Amniotic epithelial cell (primary cell): ENCODE results near the gene CHST15.

Experiments used
- DNase-seq: peaks from one replicate; pipeline ENCODE4 v3.0.0-alpha.2; 2010; ENCODE audit warnings: low read depth

Gene CHST15

DNA sequence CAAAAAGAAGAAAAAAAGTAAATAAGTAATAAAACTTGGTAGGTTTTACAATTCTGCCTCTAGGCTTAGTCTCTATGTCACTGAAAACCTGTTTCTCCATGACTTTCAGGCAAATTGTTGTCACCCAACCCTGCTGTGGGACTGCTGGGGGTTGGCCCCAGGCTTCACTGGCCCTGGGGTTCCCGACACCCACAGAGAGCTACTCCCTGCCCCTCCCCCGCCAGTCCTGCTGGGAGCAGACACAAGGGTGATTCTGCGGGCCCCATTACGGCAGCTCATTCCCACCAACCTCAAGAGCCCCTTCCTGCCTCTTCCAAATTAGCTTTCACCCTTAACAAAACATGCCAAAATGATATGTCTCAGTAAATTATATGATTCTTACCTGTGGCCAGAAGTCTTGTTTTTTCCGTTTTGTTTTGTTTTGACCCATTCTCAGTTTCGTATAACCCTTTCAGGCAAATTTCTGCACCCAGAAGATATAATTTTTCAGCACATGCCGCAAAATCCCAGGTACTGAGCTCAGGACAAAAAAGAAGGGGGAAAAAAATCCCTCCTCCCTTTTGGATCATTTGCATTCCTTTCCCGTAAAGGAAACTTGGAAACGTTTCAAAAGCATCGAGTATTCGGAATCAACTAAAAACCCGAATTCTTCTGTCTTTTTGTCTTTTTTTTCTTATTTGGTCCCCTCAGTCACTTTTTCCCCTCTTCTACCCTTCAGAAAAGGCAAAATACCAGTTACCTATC lies 27.8 kb downstream of the CHST15 start:
- no peak for DNase-seq

DNA sequence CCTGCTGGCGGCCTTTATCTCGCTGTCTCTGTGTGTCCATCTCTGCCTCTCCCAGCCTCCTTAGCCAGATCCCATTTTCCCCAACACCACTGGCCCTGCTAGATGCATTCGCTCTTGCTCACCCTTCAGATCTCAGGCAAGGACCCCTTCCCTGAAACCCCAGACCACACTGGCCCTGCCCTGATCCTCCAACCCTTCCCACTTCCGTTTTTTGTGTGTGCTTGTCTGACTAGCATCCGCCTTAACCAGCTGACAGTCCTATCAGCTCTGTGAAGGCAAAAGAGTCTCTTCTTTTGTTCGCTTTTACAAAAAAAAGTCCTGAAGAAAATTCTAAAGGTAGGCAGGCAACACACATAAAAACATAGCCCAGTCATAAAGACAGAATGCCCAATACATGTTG lies 28.7 kb downstream of the CHST15 start:
- no peak for DNase-seq

DNA sequence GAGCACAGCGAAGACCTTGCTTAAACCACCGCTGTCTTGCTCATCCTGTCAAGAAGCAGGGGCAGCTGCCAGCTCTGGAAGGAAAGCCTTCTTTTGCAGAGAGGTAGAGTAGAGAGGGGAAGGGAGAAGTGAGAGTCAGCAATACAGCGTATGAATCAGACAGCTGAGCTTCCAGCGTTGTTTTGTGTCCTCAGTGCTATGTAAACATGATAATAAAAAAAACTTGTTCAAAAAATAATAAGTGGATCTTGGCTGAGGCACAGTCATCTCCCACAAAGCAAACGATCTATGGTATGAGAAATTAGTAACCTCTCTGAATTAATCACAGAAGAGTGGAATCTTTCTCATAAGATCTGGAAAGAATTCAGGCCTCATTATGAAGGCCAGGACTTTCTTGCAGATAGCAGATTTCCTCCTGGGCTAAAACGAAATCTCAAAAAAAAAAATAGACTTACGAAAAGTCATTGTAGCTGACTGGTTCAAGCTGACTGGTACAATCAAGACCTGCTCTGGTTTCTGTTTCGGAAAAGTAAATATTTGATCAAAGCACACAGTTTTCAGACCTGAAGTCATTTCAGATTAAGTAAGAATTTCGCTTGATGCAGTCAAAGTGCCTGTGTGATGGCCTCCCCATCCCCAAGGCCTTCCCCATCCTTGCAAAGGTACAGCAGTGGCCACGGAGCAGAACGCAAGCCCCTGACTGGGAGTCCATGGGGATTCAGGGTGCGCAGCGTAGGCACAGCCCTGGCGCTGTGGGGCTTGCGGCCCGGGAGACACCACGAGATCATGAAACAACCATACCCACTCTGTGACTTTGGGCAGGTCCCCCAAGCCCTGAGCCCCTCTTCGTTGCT lies 29.4 kb downstream of the CHST15 start:
- DNase-seq: peak; percentile 47

DNA sequence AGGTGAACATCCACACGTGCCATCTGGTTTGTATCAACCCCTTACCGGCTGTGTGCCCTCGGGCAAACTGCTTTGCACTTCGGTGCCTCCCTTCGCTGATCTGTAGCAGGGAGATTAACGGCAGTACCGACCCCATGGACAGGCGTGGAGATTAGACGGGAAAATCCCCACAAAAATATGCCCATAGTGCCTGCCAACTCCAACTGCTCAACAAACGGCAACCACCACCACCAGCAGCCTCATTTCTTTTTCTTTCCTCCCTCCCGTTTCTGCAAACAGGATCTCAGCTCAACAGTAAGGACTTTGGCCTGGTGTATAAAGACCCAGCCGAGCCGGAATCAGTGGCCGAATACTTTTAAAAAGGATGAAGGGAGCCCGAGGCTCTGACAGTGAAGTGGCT lies 31.0 kb downstream of the CHST15 start:
- DNase-seq: no peak

DNA sequence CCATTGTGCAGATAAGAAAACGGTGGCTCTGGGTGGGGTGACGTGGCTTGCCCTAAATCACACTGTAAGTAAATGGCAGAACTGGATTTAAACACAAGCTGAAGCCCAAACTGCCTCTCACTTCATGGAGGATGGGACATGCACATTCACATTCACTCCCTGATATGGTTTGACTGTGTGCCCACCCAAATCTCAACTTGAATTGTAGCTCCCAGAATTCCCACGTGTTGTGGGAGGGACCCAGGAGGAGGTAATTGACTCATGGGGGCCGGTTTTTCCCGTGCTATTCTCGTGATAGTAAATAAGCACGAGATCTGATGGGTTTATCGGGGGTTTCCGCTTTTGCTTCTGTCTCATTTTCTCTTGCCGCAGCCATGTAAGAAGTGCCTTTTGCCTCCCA lies 32.4 kb downstream of the CHST15 start:
- DNase-seq: no peak

DNA sequence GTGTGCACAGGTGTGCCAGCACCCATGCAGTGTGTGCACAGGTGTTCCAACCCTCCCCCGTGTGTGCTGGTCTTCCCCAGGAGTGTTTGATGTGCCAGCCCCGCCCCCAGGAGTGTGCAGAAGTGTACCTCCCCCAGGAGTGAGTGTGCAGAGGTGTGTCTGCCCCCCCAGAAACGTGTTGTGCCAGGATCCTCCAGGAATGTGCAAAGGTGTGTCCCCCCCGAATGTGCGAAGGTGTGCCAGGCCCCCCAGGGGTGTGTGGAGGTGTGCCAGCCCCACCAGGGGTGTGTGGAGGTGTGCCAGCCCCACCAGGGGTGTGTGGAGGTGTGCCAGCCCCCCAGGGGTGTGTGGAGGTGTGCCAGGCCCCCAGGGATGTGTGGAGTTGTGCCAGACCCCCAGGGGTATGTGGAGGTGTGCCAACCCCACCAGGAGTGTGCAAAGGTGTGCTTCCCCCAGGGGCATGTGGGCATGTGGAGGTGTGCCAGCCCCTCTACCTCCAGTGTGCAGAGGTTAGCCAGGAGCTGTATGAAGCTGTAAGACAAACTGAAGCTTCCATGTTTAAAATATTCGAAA lies 33.2 kb downstream of the CHST15 start:
- DNase-seq: no peak

DNA sequence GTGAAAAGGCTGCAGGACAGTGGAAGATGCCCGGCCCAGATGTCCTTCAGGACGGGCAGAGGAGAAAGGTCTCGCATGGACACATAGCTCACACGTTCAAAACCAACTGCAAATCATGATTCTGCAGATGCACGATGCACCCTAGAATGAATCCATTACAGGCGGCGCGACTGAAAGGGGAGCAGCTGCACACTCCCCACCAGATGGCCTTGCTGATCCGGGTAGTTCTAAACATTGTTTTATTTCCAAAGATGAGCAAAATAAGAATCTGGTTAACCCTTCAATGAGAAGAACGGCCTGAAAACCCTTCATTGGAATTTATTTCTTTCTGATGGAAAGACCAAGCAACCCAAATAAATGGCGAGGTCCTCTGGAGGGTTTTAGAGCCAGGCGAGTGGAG lies 33.8 kb downstream of the CHST15 start:
- DNase-seq: no peak

DNA sequence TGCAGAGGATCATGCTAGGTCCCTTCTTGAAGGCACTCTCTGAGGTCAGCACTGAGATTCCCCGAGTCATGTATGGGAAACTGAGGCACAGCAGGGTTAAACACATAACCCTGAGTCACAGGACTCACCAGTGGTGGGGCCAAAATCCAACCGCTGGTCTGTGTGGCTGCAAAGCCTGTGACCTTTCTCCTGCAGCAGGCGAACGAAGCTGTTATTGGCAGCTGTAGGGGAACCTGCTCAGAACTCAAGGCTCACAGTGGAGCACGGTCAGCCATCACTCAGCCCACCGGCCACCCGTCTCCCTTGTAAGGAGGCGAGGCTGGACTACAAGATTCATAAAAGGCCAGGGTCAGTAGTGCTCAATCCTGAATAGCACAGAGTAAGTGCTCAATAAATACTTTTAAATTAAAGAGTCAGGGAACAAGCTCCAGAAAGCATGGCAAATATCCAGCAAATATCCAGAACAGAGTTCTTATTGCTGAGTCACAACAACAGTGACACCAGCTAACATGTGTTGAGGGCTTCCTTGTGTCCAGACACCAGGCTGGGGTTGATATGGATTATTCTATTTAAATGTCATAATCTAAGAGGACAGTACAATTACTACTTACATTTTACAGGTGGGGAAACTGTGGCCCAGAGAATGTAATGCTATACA lies 34.9 kb downstream of the CHST15 start:
- no peak for DNase-seq

DNA sequence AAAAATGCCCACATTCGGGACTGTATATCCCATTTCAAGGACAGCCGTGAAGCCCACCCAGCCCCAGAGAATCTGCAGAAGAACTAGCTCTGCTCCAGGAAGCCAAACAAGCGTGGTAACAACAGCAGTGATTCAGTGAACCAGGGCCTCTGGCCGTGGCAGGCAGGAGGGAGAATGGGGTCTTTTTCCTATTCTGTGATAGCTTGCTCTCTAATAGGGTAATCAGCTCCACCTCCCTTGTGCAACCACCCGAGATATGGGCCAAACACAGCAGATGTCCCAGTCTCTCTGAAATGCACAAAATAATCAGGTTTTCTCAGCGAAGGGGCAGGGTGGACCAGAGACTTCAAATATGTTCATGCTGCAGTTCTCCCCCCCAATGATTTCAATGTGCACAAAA lies 35.8 kb downstream of the CHST15 start:
- no peak for DNase-seq

DNA sequence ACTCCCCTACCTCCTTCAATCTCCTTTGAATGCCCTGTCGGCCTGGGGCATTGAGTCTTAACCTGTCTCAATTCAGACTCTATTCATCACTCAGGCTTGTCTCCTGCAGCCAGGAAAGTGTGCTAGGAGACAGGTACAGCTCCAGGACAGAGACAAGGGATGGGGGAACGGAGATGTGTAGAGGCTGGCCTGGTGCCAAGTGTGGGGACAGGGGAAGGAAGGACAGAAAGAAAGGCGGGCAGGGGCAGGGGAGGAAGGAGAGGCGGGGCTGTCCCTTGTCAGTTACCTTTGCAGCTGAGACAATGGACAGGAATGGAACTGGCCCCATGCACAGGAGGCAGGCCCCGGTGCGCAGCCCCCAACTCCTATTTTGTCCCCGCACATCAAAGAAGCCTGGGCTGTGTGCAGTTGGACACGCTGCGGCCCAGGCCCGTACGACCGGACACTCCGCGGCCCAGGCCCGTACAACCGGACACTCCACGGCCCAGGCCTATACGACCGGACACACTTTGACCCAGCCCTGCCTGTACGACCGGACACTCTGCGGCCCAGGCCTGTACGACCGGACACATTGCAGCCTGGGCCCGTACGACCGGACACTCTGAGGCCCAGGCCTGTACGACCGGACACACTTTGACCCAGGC lies 36.9 kb downstream of the CHST15 start:
- DNase-seq: no peak

DNA sequence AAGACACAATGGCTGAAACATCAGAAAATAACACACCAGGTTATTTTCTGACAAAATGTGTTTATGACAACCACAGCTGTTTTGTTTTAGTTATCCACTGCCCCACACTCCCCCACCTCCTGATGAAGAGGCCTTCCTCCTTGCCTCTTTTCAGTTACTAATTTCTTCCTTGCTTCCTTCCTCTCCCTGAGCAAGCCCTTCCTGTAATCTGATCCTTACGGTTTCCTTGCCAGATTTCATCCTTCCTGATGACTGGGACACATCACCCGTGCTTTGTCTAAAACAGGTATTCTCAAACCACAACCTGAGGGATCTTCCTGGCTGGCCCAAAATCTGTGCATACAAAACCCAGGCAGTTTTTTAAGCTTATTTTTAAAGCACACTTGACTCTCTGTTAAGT lies 39.4 kb downstream of the CHST15 start:
- no peak for DNase-seq

DNA sequence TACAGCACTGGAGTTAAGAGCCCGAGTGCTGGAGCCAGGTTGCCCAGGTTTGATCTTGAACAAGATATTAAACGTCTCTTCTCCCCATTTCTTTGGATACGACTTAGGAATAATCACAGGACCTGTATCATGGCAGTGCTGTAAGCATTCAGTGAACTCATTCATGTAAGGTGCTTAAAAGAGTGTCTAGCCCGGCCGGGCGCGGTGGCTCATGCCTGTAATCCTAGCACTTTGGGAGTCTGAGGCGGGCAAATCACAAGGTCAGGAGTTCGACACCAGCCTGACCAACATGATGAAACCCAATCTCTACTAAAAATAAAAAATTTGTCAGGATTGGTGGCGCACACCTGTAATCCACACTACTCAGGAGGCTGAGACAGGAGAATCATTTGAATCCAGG lies 40.8 kb downstream of the CHST15 start:
- DNase-seq: no peak

DNA sequence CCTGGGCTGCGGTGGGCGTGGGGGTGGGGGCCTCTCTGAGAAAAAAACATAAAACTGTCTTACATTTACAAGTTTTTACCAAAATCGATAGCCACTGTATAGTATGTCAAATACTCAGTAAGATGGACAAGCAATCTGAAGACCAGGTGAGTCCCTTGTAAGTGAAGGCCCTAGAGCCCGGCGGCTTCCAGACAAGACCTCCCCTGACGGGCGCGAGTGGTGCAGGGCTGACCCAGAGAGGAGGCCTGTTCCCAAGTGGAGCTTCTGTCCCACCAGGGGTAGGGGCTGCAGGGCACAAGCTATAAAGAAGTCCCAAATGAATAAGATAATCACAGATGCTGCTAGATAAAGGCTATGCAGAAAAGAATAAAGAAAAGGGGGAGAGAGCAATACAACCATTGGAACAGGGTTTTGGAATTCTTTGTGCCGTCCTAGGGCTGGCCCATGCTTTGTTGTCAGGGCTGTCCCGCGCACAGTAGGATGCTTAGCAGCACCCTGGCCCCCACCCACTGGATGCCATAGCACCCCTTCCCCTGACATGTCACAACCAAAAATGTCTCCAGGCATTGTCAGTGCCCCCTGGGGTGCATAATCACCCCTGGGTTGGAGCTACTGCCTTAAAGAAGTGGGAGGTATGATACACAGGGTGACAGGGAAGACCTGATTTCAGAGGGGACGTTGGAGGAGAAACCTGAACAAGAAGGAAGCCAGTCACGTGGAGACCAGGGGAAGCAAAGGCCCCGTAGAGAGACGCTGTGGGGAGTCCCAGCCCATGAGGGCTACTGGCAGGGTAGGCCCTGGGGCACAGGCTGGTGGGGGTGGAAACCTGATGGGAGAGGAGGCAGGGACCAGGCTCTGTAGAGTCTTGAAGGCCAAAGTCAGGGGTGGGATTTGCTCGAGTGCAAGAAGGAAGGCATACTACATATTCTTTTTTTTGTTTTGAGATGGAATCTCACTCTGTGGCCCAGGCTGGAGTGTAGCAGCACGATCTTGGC lies 43.1 kb downstream of the CHST15 start:
- DNase-seq: no peak

DNA sequence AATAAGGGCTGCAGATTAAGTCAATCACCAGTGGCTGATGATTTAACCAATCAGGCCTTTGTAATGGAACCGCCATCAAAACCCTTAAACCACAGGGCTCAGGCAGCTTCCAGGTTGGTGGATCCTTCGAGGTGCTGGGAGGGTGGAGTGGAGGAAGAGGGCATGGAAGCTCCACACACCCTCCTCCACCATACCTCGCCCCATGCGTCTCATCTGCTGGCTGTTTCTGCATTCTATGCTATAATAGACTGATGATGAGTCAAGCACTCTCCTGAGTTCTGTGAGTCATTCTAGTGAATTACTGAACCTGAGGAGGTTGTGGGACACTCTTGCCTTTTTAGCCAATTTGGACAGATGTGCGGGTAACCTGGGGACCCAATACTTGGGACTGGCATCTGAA lies 43.9 kb downstream of the CHST15 start:
- no peak for DNase-seq

DNA sequence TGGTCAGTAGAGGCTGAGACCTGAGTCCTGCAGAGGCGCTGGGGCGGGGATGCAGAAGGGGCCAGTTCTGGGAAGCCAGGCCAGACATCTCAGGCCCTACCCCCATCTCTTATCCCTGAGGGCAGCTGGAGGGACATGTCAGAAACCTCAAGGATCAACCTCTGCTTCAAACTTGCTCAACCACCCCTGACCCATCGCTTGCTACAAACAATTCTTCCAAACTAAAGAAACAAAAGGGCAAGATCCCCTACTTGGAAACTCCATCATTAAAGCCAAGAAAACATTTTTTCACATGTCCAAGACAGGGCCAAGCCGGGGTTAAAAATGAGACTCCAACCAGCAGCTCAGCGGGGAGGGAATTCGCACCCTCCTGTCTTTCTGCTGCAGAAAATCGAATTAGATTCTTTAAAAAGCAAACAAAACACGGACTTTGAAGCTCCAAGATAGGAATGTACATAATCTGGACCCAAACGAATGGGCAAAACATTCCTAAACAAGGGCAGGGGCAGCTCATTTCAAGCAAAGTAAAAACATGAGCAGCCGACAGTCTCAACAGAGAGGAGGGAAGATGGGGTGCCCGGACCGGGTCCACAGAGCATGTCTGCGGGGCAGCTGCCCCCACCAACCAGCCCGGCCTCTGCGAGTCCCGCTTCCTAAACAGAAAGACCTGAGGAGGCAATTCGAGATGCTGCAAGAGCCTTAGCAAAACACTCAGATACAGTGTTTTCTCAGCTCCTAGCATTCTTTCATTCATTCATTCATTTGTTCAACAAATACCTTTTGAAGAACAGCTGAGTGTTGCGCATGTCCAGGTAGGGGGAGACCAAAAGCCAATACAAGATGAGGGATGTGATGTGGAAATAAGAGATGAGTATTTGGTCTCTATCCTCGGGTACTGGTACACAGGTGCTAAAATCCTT lies 44.8 kb downstream of the CHST15 start:
- DNase-seq: no peak

DNA sequence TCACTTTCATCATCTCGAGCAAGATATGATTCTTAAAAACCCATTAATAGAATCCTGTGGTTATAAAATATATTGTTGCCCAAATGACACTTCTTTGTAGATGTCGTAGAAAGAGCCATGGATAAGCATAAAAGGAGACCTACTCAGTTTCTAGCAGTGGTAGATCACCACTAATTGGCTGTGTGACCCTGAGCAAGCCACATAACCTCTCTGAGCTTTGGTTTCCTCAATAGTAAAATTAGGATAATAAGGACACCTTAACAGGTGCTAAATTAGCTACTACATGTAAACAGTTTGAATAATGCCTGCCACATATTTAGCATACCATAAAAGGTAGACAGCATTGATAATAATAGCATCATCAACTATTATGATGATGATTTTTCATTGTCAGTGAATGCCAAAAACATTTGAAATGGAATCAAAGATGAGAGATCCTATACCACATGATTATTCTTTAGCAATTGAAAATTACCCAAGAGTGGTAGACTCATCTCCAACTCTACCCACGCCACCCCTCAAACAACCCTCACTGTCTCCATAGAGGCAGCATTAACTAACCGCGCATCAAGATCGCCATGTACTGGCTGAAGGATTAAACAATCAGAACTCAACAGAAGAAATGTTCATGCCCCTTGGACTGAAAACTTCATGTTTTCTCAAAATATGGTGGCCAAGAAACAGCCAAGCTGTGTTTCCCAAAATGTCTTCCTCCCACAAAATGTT lies 45.8 kb downstream of the CHST15 start:
- no peak for DNase-seq

DNA sequence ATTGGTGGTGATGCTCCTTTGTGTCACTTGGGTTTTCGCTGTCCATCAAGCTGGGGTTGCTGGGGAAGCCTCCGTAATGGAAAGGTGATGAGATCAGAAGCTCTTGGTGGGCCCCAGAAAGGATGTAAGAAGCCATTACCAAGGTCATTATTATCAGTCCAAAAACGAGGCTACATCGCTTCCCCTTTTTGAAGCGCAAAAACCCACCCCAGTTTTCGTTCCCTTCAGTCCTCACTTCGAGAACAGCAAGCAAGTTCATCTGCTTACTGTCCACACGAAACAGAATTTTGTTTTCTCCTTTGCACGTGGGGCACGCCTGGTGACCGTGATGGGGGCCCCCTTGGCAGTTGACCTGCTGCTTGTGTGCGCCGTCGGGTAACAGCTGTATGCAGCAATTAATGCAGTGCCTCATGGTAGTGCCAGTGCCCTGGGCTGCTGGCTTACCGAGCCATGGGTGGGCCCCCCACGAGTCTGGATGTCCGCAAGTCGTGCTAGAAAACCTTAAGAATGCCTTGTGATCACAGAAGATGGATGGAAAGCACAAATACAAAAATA lies 47.5 kb downstream of the CHST15 start:
- DNase-seq: no peak

DNA sequence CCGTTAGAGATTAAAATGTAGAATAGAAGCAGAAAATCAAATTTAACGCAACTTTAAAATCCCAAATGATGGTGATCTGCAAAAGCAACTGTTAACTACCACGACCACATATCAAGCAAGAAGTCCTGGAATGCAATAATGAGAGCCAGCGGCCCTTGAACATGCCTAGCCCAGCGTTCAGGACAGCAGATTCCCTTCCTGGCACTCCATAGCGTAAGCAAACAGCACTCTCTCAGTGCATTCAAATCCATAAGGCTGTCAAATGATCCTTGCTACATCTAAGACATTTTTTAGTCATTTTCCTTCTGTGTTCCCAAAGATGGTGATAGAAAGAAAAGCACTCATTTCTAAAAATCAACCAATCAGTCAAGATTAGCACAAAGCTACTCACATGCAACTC lies 48.1 kb downstream of the CHST15 start:
- no peak for DNase-seq
